ENCODE data around the gene EDIL3. TPM values are rescaled to one million over a fixed set of nuclear protein-coding genes. Genes with fewer than 3 reads are reported as not detected.

EDIL3 gene
- total RNA-seq, 4 donors from 2014 or later = 12.2 to 26.9 (median 16.1) TPM

DNA sequence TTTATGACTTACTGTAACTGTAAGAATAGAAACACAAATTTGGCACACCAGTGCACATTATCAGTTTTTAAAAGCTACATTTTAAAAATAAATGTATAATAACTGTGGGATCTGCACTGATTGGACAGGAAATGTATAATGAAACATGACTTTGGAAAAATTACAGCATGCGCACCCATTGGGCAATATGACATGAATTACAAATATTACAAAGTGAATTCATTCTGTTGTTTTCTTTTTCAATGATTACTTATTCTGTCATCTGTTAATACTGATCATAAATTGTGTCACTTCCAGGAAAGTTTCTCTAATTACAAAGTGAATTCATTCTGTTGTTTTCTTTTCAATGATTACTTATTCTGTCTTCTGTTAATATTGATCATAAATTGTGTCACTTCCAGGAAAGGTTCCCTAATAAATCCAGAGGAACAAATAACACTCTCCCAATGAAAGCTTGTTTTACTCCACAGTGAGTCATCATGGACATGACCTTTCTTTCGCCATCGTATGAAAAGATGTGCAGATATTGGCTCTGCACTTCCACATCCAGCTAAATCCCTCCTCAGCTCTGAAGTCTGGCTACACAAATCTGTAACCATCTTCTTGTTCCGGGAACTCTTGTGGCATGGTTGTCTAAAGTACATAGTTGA, 367.0 kb downstream of the EDIL3 start:
- no peak overlapping the region for H3K4me3 ChIP-seq
- H3K27me3 ChIP-seq = no peaks in the 10 kb centered on the region
- no peaks in the 10 kb centered on the region for H3K9me3 ChIP-seq
- H3K27ac ChIP-seq = no peak overlapping the region
- WGBS, 2 donors (ENCODE audit: low coverage in 1 of 2) = 54 to 64% methylated on average over 2 to 4 of the region's 4 CpGs
- TF ChIP-seq POLR2AphosphoS5 (IDR thresholded peaks at IDR 0.05) (no peak), POLR2A (IDR thresholded peaks at IDR 0.05) (no peak), CTCF (IDR thresholded peaks at IDR 0.05) (no peak), EP300 (IDR thresholded peaks at IDR 0.05) (no peak)
- ATAC-seq = no peak
- no peaks in the 10 kb centered on the region for H3K4me1 ChIP-seq
- H3K36me3 ChIP-seq = no peaks in the 10 kb centered on the region

GRCh38 chr5:84016085-84016484, 368.6 kb downstream of the EDIL3 start:
- H3K27me3 ChIP-seq = no peaks in the 10 kb centered on the region
- no peaks in the 10 kb centered on the region for H3K36me3 ChIP-seq
- 49 to 59% methylated on average over 3 of the region's 3 CpGs for WGBS, 2 donors (ENCODE audit: low coverage in 1 of 2)
- ATAC-seq = no peak
- no peak overlapping the region for H3K4me3 ChIP-seq
- TF ChIP-seq EP300 (IDR thresholded peaks at IDR 0.05) (no peak), POLR2A (IDR thresholded peaks at IDR 0.05) (no peak), POLR2AphosphoS5 (IDR thresholded peaks at IDR 0.05) (no peak), CTCF (IDR thresholded peaks at IDR 0.05) (no peak)
- no peaks in the 10 kb centered on the region for H3K4me1 ChIP-seq
- H3K27ac ChIP-seq = no peak overlapping the region
- no peaks in the 10 kb centered on the region for H3K9me3 ChIP-seq

GRCh38 chr5:84014966-84015365, 369.7 kb downstream of the EDIL3 start:
- no peaks in the 10 kb centered on the region for H3K36me3 ChIP-seq
- no peak overlapping the region for H3K4me3 ChIP-seq
- H3K27ac ChIP-seq = no peak overlapping the region
- no peak for TF ChIP-seq EP300 (IDR thresholded peaks at IDR 0.05)
- TF ChIP-seq POLR2AphosphoS5 (IDR thresholded peaks at IDR 0.05) = no peak
- TF ChIP-seq POLR2A (IDR thresholded peaks at IDR 0.05) = no peak
- TF ChIP-seq CTCF (IDR thresholded peaks at IDR 0.05) = no peak
- H3K27me3 ChIP-seq = no peaks in the 10 kb centered on the region
- H3K4me1 ChIP-seq = no peaks in the 10 kb centered on the region
- ATAC-seq = no peak
- H3K9me3 ChIP-seq = no peaks in the 10 kb centered on the region

DNA sequence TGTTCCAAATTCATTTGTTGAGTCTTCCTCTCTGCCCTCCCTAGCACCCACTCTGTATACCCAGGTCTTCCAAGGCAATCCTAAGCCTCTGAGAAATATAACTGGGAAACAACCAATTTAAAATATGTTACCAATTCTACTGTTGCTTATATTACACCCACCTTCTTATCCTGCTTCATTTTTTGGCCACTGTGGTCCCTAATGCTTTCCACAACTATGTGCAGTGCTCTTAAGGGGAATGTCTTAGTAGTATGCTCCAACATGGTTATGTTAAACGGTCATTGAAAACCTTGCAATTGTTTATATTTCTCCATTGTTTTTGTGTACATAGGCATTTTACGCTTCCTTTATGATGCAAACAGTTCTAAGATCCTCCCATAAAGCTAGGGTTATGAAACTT, 390.9 kb downstream of the EDIL3 start:
- Histone ChIP-seq H3K4me1 (no peaks in the 10 kb centered on the region), H3K4me3 (no peak overlapping the region), H3K36me3 (no peaks in the 10 kb centered on the region), H3K27ac (no peak overlapping the region), H3K9me3 (no peaks in the 10 kb centered on the region), H3K27me3 (no peaks in the 10 kb centered on the region)
- no peak for ATAC-seq
- WGBS, 2 donors (ENCODE audit: low coverage in 1 of 2) = 82 to 100% methylated on average over 2 of the region's 2 CpGs
- no peak for TF ChIP-seq EP300 (IDR thresholded peaks at IDR 0.05)
- TF ChIP-seq POLR2AphosphoS5 (IDR thresholded peaks at IDR 0.05) = no peak
- no peak for TF ChIP-seq CTCF (IDR thresholded peaks at IDR 0.05)
- TF ChIP-seq POLR2A (IDR thresholded peaks at IDR 0.05) = no peak

DNA sequence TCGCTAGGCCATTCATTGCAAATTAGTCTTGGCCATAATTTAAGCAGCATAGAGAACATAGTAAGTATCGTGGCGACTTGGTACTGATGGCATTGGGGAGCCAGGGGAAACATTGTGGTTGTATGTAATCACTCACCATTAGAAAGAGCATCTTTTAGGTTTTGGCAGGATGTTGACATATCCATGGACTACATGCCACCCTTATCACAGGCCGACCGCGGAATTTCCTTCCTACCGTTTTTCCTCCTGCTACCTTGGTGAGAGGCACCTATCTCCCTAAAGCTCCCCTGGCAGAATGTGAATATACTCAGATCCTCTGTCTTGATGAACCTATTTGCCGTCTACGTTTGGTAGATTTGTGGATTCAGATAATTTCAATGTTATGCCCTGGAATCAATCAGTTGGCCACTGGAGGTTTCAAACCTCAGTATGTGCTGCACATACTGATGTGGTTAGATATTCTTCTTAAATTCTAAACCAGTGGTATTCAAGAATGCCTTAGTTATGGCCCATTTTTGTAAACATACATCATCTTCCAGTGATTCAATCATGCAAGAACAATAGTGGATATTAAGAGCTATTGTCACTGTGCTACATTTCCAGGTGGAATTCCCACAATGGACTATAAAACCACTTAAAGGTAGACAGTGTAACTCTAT, 393.0 kb downstream of the EDIL3 start:
- 93 to 100% methylated on average over 3 to 9 of the region's 9 CpGs for WGBS, 2 donors (ENCODE audit: low coverage in 1 of 2)

More for the DNA sequence above, 393.0 kb downstream of the EDIL3 start:
- Histone ChIP-seq H3K36me3 (no peaks in the 10 kb centered on the region), H3K9me3 (no peaks in the 10 kb centered on the region), H3K4me1 (no peaks in the 10 kb centered on the region), H3K27ac (no peak overlapping the region), H3K27me3 (no peaks in the 10 kb centered on the region), H3K4me3 (no peak overlapping the region)
- ATAC-seq = no peak
- TF ChIP-seq EP300 (IDR thresholded peaks at IDR 0.05) = no peak

Measured in gastroesophageal sphincter (tissue), 4 donors.